ENCODE measurements around the gene PRKAR1B.
"Not testable (repeated sequence)": the region's sequence is repeated elsewhere in the genome, so short reads cannot be mapped to it uniquely, and the experiment has no call there.

PRKAR1B gene

GRCh38 chr7:551615-551970 is 175.5 kb downstream of the PRKAR1B start:
- not testable (repeated sequence) for DNase-seq

DNA sequence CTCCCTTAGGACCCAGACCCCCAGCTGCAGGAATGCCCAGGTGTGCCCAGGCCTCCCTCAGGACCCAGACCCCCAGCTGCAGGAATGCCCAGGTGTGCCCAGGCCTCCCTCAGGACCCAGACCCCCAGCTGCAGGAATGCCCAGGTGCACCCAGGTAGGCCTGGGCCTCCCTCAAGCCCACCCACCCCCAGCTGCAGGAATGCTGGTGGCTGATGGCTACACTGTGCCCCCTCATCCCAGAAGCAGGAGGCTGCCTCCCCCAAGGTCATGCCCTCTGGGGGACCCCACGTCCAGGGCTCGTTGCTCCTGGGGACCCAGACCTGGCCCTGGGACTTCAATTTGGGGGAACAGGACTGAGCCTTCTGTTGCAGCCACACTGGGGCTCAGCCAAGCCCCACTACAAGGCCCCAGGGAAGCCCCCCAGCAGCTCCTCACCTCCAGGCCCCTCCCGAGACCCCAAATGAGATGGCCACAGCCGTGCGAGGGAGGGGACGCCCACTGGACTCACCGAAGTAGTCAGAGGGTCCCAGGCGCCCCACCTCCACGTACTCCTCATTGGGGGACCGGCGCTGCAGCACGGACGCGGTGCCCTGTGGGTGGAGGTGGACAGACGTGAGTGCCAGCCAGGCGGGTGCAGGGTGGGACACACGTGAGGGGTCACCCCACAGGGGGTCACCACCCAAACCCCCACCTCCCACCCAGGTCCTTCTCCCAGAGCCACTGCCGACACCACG is 176.0 kb downstream of the PRKAR1B start:
- no peak for DNase-seq

DNA sequence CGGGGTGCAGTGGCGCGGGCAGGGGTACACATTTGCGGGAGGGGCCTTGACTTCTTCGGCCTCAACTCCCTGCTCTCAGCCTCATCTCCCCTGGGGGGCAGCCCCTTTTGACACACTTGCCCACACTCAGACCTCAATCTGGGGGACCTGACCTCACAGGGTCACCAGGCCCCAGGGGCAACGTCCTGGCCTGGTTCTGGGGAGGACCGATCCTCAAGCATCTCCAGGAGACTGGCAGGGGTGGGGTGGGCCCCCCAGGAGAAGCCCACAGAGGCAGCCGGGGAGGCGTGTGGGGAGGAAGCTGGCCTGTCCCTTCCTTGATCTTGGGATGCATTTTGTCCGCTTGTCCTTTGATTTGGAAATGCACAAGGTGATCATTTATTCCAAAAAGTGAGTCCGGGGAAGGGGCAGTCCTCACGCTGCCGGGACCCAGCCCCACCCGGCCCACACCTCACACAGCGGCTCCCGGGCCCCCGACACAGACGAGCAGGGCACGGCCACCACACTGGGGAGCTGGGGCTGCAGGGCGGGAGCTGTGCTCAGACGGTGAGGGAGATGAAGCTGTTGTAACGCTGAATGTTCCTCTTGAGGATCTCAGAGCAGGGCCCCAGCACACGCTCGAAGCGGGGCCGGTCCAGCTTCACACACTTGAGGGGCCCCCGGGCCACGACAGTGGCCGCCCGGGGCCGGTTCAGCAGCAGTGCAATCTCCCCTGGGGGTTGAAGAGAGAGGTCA is 177.0 kb downstream of the PRKAR1B start:
- no peak for DNase-seq

DNA sequence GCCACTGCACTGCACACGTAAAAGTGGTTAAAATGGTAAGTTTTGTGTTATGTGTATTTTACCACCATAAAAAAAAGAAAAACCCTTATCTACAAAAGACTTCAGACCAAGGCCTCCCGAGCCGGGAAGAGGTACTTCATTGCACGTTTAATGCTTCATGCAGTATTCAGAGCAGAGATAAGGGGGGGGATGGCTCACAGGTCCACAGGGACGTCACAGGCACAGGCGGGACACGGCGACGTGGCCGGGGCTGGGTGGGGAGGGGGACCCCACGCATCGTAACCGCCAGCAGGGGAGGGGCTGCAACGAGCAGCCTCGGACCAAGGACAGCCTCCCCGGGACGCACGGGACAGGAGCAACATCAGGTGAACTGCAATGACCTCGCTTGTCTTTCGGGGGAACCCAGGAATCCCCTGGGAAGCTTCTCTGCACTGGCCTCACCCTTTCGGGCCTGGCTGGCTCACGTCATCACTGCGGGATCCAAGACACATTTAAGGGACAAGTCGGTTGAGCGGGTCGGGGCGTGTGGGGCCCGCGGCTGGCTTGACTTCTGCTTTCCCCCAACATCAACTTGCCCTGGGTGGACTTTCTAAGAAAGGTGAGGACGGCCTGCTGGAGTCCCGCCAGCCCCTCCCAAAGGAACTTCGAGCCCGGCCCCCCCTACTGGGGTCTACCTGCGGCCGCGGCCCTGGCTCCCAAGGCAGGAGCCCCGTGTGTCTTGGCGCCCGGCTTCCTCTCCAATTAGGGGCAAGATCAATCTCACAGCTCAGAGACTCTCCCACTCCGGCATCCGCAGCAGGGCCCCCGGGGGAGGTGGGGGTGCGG is 177.8 kb downstream of the PRKAR1B start:
- DNase-seq: no peak

- DNase-seq: no peak
Measured at GRCh38 chr7:548401-548800, 178.7 kb downstream of the PRKAR1B start.

GRCh38 chr7:545470-545869 is 181.6 kb downstream of the PRKAR1B start:
- DNase-seq: no peak

DNA sequence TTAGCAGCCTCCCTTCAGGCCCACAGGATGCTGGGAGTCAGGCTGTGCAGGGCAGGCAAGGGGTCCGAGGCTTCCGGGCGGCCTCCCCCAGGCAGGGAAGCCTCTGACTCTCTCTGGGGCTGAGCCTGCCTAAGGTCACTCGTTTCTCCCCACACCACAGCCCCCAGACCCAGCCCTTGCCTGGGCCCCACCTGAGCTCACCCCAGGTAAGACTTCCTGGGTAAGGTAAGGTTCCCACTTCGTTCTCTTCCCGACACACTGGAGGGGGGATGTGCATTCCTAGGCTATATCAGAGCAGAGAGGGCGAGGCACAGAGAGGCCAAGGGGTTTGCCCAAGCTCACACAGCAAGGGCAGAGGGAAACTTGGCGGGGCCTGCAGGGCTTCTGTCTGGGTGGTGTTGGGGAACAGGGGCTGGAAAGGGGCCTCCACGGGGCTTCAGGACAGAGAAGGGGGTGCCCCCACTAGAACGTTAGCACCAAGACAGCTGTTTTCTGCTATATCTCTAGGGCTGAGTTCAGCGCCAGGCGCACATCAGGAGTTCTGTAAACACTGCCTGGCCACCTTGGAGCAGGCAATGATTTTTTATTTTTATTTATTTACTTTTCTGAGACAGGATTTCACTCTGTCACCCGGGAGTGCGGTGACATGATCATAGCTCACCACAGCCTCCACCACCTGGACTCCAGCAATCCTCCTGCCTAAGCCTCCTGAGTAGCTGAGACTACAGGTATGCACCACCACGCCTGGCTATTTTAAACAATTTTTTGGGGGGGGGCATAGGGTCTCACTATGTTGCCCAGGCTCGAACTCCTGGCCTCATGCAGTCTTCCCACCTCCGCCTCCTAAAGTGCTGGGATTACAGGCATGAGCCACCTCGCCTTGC is 182.5 kb downstream of the PRKAR1B start:
- DNase-seq: no peak

DNA sequence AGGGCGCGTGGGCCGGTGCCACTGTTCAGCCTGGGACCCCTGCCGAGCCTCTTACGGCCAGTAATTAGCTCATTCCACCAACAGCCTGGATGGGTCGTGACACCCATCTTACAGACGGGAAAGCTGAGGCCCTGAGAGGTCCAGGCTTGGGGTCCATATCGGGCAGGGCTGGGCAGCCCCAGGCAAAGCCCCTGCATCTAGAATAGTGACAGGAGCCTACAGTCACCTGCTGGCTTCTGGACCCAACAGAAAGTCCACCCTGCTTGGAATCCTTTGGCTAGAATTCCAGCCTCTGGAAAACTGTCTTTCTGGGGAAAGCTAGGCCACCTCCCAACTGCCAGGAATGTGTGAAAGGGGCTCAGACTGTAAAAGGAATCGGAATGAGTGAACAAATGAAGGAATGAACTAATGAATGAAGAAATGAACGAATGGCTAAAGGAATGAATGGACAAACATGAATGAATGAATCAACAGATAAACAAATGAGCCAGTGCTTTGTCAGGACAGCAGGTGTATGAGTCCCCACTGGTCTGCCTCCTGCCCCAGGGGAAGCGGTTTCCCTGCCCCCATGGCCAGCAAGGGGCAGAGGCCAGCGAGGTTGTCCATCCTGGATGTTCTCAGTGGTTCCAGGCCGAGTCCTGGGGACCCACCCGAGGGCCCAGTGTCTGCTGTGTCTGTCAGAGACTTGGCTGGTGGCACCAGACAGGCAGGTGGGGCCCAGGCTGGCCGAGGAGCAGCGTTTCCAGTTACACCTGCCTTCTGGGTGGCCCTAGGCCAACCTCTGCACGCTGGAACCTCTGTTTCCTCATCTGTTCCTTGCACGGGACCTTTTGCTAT is 183.4 kb downstream of the PRKAR1B start:
- DNase-seq: no peak

- no peak for DNase-seq
Measured at GRCh38 chr7:542713-543500, 184.2 kb downstream of the PRKAR1B start.

DNA sequence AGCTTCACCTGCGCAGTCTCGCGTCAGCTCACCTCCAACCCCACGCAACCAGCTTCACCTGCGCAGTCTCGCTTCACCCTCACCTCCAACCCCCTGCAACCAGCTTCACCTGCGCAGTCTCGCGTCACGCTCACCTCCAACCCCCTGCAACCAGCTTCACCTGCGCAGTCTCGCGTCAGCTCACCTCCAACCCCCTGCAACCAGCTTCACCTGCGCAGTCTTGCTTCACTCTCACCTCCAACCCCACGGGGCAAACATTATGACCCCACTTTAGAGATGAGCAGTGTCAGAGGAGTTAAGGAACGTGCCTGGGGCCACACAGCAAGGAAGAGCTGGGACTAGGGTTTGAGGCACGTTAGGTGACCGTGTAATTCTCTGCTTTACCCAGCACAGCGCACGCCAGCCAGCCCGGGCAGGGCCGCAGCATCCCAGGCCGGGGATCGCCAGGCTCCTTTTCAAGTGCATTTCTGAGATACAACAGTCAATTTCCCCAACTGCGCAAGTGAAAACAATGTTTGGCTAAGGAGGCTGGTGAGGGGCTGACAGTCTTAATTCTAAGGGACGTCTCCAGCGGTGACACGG is 184.9 kb downstream of the PRKAR1B start:
- no peak for DNase-seq

DNA sequence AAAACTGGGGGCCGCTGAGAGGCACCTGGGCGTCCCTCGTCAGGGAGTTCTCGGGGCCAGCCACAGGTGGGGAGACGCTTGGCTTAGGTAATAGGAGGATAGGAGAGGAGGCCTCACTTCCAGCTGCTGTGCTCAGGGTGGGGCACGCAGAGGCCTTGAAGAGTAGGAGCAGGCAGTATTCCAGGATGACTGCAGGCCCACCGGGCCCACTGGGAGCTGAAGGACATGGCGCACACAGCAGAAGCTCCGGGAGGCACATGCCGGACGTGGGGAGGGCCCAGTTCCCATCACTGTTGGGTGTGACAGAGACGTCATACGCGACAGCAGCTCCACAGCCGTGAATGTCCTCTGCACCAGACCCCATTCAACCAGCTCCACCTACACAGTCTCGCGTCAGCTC is 185.4 kb downstream of the PRKAR1B start:
- no peak for DNase-seq

DNA sequence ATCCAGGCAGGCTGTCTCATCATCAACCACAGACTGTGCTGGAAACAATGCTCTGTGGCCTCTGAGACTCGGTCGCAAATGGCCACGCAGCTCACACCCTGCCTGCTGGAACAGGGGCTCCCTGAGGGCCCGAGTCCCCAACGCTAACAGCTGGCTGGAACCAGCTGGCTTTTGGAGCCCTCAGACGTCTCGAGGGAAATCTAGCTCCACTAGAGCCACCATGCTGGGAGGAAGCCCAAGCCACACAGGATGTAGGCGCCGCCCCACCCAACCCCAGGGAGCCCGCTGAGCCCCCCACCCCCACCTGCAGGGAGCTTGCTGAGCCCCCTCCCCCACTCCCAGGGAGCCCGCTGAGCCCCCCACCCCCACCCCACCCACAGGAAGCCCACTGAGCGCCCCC is 186.1 kb downstream of the PRKAR1B start:
- no peak for DNase-seq

DNA sequence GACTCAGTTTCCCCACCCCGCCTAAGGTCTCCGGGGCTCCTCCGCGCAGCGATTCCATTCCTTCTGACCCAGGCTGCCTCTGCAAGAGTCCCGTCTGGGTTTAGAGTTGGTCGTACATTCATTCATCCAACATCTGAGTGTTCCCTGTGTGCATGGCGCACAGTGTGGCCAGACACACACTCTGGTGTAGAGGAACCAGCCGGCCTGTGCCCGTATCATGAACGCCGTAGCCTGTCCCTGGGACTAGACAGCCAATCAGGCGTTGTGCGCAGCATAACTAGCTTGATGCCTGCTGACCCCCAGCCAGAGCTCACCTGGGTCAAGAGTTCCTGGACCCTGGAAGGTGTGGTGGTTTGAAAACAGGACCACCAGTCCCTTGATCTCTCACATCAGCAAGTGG is 186.5 kb downstream of the PRKAR1B start:
- no peak for DNase-seq

- no peak for DNase-seq
Measured at GRCh38 chr7:539731-540411, 187.2 kb downstream of the PRKAR1B start.

GRCh38 chr7:538764-539685 is 188.1 kb downstream of the PRKAR1B start:
- no peak for DNase-seq

GRCh38 chr7:537911-538634 is 189.0 kb downstream of the PRKAR1B start:
- DNase-seq: no peak

- no peak for DNase-seq
Measured at GRCh38 chr7:536231-536630, 190.8 kb downstream of the PRKAR1B start.

GRCh38 chr7:534959-535358 is 192.1 kb downstream of the PRKAR1B start:
- no peak for DNase-seq

Measured in CD4-positive, alpha-beta T cell treated with Interleukin-15 for 1 hour (primary cell).